ENCODE results near the gene APOBEC3G. TPM values are rescaled to one million over a fixed set of nuclear protein-coding genes. Genes with fewer than 3 reads are reported as not detected.

APOBEC3G gene
- total and polyA plus RNA-seq, 10 of the 15 experiments (the other 5 are each of a cell fraction or from before 2014, with no cell fraction given): 103 to 232 (median 152) TPM

DNA sequence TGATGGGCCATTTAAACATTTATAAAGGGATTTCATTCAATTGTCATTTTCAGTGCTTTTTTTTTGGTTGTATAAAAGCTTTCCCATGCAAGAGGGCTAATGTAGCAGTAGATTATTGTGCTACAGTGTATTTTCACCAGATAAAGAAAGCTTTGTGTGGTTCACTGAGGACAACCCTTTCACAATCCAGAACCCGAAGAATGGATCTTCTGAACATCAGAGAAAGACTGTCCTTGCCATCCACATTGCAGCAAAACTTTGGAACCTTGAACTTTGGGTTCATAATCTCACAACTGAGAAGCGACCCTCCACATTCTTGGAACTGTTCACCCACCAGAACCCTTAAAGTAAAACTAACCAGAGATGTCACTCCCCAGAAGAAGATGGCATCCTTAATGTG is 29.3 kb downstream of the APOBEC3G start (continued):
- TF ChIP-seq, protein P1, sequence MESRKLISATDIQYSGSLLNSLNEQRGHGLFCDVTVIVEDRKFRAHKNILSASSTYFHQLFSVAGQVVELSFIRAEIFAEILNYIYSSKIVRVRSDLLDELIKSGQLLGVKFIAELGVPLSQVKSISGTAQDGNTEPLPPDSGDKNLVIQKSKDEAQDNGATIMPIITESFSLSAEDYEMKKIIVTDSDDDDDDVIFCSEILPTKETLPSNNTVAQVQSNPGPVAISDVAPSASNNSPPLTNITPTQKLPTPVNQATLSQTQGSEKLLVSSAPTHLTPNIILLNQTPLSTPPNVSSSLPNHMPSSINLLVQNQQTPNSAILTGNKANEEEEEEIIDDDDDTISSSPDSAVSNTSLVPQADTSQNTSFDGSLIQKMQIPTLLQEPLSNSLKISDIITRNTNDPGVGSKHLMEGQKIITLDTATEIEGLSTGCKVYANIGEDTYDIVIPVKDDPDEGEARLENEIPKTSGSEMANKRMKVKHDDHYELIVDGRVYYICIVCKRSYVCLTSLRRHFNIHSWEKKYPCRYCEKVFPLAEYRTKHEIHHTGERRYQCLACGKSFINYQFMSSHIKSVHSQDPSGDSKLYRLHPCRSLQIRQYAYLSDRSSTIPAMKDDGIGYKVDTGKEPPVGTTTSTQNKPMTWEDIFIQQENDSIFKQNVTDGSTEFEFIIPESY (IDR thresholded peaks at IDR 0.05): no peak
- TF ChIP-seq, protein P2, sequence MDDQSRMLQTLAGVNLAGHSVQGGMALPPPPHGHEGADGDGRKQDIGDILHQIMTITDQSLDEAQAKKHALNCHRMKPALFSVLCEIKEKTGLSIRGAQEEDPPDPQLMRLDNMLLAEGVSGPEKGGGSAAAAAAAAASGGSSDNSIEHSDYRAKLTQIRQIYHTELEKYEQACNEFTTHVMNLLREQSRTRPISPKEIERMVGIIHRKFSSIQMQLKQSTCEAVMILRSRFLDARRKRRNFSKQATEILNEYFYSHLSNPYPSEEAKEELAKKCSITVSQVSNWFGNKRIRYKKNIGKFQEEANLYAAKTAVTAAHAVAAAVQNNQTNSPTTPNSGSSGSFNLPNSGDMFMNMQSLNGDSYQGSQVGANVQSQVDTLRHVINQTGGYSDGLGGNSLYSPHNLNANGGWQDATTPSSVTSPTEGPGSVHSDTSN (IDR thresholded peaks at IDR 0.05; ENCODE audit: insufficient replicate concordance, low read depth, low read length): no peak
- TF ChIP-seq NR2F1 (conservative IDR thresholded peaks at IDR 0.05) (no peak), RBBP5 (conservative IDR thresholded peaks at IDR 0.05) (no peak), BMI1 (IDR thresholded peaks at IDR 0.05; ENCODE audit: borderline replicate concordance) (no peak), CREB1 (IDR thresholded peaks at IDR 0.05; ENCODE audit: low read depth) (no peak)

DNA sequence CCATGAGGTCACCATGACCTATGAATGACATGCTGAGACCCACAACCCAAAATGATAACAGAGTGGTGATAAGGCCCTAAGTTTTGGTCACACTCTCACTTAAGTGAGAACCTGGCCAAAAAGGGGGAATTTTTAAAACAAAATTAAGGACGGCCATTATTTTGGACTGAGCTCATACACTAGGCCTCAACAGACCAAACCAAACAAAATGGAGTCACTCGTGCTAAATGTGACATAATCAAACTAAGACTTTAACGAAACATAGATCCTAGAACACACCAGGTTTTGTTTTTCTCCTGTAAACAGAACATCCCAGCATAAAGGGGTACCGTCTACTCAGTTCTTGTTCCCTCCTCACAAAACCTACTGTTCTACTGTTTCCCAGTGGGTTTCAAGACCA is 31.4 kb downstream of the APOBEC3G start:
- Histone ChIP-seq H3K9me3 (replicated peaks; ENCODE audit: control insufficient read depth, insufficient read depth, low read length) (no peaks in the 10 kb centered on the region), H3K36me3 (ENCODE audit: control insufficient read depth in 2 of 2, insufficient read depth in 2 of 2, low read length in 1 of 2) (no peaks in the 10 kb centered on the region), H3K27ac (ENCODE audit: control insufficient read depth, insufficient read depth) (no peak overlapping the region), H4K20me1 (ENCODE audit: control insufficient read depth, insufficient read depth) (no peaks in the 10 kb centered on the region), H3K79me2 (ENCODE audit: control insufficient read depth, insufficient read depth, low read length) (no peaks in the 10 kb centered on the region), H3K4me2 (ENCODE audit: control insufficient read depth, insufficient read depth) (no peak overlapping the region), H3K27me3 (replicated peaks in 1 of 2; ENCODE audit: control insufficient read depth in 2 of 2, insufficient read depth in 2 of 2, low read length in 1 of 2) (no peaks in the 10 kb centered on the region), H3K4me1 (ENCODE audit: control insufficient read depth, insufficient read depth, low read length) (peaks cover 6% of the 10 kb centered on the region), H2AFZ (ENCODE audit: control insufficient read depth, low read depth, low read length) (no peak overlapping the region), H3K4me3 (no peak overlapping the region), H3K9ac (ENCODE audit: control insufficient read depth, insufficient read depth, low read length) (no peak overlapping the region)
- ATAC-seq (no peak), DNase-seq (ENCODE audit: low read depth, low spot score) (no peak), FAIRE-seq (no peak)
- 96% methylated on average over 4 of the region's 4 CpGs for WGBS (ENCODE audit: insufficient coverage, insufficient replicate concordance, low lambda C conversion rate, missing lambda C conversion rate)
- in situ Hi-C loops (cut with MboI) (no loop called here), intact Hi-C loops (cut with micrococcal nuclease; ENCODE audit: unreplicated experiment) (no loop called here)
- POLR2A ChIA-PET: interaction anchor here (4.8 kb wide), 1 partner anchor 9 kb away, joined by 31 read pairs; no protein-coding TSS in a partner anchor
- BruUV-seq (replicated peaks): no TSS peak
- SMC1A ChIA-PET (ENCODE audit: uncharacterized antibody, unreplicated experiment): interaction anchor here (0.7 to 1.5 kb wide), 3 partner anchors 11 to 31 kb away, joined by 3 to 4 read pairs (median 3); no protein-coding TSS in a partner anchor
- RAD21 ChIA-PET (ENCODE audit: unreplicated experiment): interaction anchor here (1.7 kb wide), 1 partner anchor 10 kb away, joined by 6 read pairs; no protein-coding TSS in a partner anchor
- CTCF ChIA-PET: interaction anchor here (1.0 kb wide), 1 partner anchor 63 kb away, joined by 3 read pairs; no protein-coding TSS in a partner anchor
- TF ChIP-seq HDGF (IDR thresholded peaks at IDR 0.05): no peak
- TF ChIP-seq WRNIP1 (IDR thresholded peaks at IDR 0.05; ENCODE audit: borderline replicate concordance, low read depth, low read length): no peak
- TF ChIP-seq, protein P3, sequence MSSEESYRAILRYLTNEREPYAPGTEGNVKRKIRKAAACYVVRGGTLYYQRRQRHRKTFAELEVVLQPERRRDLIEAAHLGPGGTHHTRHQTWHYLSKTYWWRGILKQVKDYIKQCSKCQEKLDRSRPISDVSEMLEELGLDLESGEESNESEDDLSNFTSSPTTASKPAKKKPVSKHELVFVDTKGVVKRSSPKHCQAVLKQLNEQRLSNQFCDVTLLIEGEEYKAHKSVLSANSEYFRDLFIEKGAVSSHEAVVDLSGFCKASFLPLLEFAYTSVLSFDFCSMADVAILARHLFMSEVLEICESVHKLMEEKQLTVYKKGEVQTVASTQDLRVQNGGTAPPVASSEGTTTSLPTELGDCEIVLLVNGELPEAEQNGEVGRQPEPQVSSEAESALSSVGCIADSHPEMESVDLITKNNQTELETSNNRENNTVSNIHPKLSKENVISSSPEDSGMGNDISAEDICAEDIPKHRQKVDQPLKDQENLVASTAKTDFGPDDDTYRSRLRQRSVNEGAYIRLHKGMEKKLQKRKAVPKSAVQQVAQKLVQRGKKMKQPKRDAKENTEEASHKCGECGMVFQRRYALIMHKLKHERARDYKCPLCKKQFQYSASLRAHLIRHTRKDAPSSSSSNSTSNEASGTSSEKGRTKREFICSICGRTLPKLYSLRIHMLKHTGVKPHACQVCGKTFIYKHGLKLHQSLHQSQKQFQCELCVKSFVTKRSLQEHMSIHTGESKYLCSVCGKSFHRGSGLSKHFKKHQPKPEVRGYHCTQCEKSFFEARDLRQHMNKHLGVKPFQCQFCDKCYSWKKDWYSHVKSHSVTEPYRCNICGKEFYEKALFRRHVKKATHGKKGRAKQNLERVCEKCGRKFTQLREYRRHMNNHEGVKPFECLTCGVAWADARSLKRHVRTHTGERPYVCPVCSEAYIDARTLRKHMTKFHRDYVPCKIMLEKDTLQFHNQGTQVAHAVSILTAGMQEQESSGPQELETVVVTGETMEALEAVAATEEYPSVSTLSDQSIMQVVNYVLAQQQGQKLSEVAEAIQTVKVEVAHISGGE (CRISPR knock-in tag; IDR thresholded peaks at IDR 0.05): no peak
- TF ChIP-seq, protein P4, sequence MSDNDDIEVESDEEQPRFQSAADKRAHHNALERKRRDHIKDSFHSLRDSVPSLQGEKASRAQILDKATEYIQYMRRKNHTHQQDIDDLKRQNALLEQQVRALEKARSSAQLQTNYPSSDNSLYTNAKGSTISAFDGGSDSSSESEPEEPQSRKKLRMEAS (IDR thresholded peaks at IDR 0.05; ENCODE audit: low read depth, low read length): no peak
- TF ChIP-seq ZSCAN29 (IDR thresholded peaks at IDR 0.05): no peak
- TF ChIP-seq NFYB (IDR thresholded peaks at IDR 0.05; ENCODE audit: insufficient read depth, low read depth, low read length): no peak
- TF ChIP-seq, protein P2 (IDR thresholded peaks at IDR 0.05; ENCODE audit: insufficient replicate concordance, low read depth, low read length): no peak
